ENCODE data around the gene AKAP9. TPM values are rescaled to one million over a fixed set of nuclear protein-coding genes. Genes with fewer than 3 reads are reported as not detected.

Gene AKAP9
- total and polyA plus RNA-seq, 9 of the 15 experiments (the other 6 are each of a cell fraction or from before 2014, with no cell fraction given) = 25.5 to 80.9 (median 46.3) TPM

DNA sequence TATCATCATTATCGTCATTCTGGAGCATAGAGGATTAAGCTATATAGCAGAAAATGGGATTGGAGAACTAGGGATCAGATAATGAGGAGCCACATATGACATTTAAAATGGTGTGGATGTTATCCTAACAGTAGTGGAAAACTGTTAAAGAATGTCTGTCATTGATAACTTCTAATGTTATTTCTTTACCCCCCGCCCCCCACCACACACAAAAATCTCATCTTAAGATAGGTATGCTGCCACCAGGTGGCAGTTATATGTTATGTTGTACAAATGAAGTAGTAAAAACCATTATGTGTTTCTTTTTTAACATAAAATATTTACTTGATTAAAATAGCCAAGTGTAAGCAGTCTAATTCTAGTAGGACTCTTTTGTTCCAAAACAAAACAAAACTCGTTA lies 13.0 kb downstream of the AKAP9 start:
- DNase-seq (ENCODE audit: extremely low read depth in 1 of 4, low spot score in 3 of 4) (peak; percentile 36 to 59 (median 42)), ATAC-seq (peak; percentile 37; the same call in 2 of the 3 replicates), FAIRE-seq (no peak)
- H3K4me2 ChIP-seq (ENCODE audit: insufficient read depth, low read length) = no peak overlapping the region
- no TSS peak for BruUV-seq (replicated peaks)
- 37% methylated on average over 3 of the region's 3 CpGs for WGBS (ENCODE audit: insufficient coverage, low coverage, missing lambda C conversion rate)
- no peak overlapping the region for H3K27ac ChIP-seq (ENCODE audit: extremely low read depth, low read depth, low read length)
- H3K4me3 ChIP-seq = no peak overlapping the region
- peaks cover 0 to 10% of the 10 kb centered on the region in 2 experiments; a peak in 3 of 5 replicates for H3K4me1 ChIP-seq (replicated peaks in 1 of 2; ENCODE audit: control insufficient read depth in 2 of 2, insufficient read depth in 2 of 2, low read length in 2 of 2)
- no peaks in the 10 kb centered on the region for H3K9me3 ChIP-seq (replicated peaks; ENCODE audit: control insufficient read depth, insufficient read depth, low read depth, low read length)
- H3K27me3 ChIP-seq (ENCODE audit: control insufficient read depth in 2 of 2, insufficient read depth in 2 of 2, low read length in 2 of 2) = no peaks in the 10 kb centered on the region
- 0 out of 2 replicates have a peak, but pooled peaks cover 8% of the 10 kb centered on the region for H4K20me1 ChIP-seq (replicated peaks; ENCODE audit: control insufficient read depth, insufficient read depth, low read length)
- H2AFZ ChIP-seq (ENCODE audit: low read depth, low read length) = no peak overlapping the region
- intact Hi-C loops (cut with micrococcal nuclease) (loop anchor here (2.0 kb wide), 1 partner anchor 73 kb away; the partner anchor contains the start of gene MTERF1), in situ Hi-C loops (cut with MboI) (no loop called here)
- POLR2A ChIA-PET = interaction anchor here (0.5 to 4.3 kb wide), 3 partner anchors 12 to 423 kb away, joined by 3 to 37 read pairs (median 3); partner anchors contain the start of gene AKAP9
- CTCF ChIA-PET (ENCODE audit: low intra/inter-chr PET ratio) = interaction anchor here (1.5 kb wide), 1 partner anchor 74 kb away, joined by 4 read pairs; the partner anchor contains the start of gene MTERF1
- peaks cover 81% of the 10 kb centered on the region for H3K79me2 ChIP-seq (ENCODE audit: control insufficient read depth, insufficient read depth, low read length)
- no peaks in the 10 kb centered on the region for H3K9me1 ChIP-seq (ENCODE audit: control insufficient read depth, insufficient read depth, low read length)
- no peak overlapping the region for H3K9ac ChIP-seq (ENCODE audit: insufficient read depth in 1 of 2, low read depth in 2 of 2, low read length in 2 of 2)
- peaks cover 3% of the 10 kb centered on the region; the same call in 2 of the 3 replicates for H3K36me3 ChIP-seq (ENCODE audit: control insufficient read depth, insufficient read depth, low read length)
- TF ChIP-seq, protein P1, sequence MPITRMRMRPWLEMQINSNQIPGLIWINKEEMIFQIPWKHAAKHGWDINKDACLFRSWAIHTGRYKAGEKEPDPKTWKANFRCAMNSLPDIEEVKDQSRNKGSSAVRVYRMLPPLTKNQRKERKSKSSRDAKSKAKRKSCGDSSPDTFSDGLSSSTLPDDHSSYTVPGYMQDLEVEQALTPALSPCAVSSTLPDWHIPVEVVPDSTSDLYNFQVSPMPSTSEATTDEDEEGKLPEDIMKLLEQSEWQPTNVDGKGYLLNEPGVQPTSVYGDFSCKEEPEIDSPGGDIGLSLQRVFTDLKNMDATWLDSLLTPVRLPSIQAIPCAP (CRISPR knock-in tag; IDR thresholded peaks at IDR 0.05; ENCODE audit: borderline replicate concordance) = no peak
- TF ChIP-seq YY1 (IDR thresholded peaks at IDR 0.05; ENCODE audit: borderline replicate concordance in 1 of 3, control insufficient read depth in 1 of 3, extremely low read depth in 1 of 3, insufficient read depth in 3 of 3, insufficient read length in 1 of 3, insufficient replicate concordance in 2 of 3, low read depth in 1 of 3, low read length in 2 of 3) (no peak), ZEB2 (IDR thresholded peaks at IDR 0.05) (no peak)
- TF ChIP-seq, protein P2, sequence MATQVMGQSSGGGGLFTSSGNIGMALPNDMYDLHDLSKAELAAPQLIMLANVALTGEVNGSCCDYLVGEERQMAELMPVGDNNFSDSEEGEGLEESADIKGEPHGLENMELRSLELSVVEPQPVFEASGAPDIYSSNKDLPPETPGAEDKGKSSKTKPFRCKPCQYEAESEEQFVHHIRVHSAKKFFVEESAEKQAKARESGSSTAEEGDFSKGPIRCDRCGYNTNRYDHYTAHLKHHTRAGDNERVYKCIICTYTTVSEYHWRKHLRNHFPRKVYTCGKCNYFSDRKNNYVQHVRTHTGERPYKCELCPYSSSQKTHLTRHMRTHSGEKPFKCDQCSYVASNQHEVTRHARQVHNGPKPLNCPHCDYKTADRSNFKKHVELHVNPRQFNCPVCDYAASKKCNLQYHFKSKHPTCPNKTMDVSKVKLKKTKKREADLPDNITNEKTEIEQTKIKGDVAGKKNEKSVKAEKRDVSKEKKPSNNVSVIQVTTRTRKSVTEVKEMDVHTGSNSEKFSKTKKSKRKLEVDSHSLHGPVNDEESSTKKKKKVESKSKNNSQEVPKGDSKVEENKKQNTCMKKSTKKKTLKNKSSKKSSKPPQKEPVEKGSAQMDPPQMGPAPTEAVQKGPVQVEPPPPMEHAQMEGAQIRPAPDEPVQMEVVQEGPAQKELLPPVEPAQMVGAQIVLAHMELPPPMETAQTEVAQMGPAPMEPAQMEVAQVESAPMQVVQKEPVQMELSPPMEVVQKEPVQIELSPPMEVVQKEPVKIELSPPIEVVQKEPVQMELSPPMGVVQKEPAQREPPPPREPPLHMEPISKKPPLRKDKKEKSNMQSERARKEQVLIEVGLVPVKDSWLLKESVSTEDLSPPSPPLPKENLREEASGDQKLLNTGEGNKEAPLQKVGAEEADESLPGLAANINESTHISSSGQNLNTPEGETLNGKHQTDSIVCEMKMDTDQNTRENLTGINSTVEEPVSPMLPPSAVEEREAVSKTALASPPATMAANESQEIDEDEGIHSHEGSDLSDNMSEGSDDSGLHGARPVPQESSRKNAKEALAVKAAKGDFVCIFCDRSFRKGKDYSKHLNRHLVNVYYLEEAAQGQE (IDR thresholded peaks at IDR 0.05; ENCODE audit: borderline replicate concordance) = peak; percentile 25
- TF ChIP-seq, protein P2 (CRISPR knock-in tag; IDR thresholded peaks at IDR 0.05; ENCODE audit: low read depth) = no peak
- TF ChIP-seq, protein P3, sequence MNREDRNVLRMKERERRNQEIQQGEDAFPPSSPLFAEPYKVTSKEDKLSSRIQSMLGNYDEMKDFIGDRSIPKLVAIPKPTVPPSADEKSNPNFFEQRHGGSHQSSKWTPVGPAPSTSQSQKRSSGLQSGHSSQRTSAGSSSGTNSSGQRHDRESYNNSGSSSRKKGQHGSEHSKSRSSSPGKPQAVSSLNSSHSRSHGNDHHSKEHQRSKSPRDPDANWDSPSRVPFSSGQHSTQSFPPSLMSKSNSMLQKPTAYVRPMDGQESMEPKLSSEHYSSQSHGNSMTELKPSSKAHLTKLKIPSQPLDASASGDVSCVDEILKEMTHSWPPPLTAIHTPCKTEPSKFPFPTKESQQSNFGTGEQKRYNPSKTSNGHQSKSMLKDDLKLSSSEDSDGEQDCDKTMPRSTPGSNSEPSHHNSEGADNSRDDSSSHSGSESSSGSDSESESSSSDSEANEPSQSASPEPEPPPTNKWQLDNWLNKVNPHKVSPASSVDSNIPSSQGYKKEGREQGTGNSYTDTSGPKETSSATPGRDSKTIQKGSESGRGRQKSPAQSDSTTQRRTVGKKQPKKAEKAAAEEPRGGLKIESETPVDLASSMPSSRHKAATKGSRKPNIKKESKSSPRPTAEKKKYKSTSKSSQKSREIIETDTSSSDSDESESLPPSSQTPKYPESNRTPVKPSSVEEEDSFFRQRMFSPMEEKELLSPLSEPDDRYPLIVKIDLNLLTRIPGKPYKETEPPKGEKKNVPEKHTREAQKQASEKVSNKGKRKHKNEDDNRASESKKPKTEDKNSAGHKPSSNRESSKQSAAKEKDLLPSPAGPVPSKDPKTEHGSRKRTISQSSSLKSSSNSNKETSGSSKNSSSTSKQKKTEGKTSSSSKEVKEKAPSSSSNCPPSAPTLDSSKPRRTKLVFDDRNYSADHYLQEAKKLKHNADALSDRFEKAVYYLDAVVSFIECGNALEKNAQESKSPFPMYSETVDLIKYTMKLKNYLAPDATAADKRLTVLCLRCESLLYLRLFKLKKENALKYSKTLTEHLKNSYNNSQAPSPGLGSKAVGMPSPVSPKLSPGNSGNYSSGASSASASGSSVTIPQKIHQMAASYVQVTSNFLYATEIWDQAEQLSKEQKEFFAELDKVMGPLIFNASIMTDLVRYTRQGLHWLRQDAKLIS (CRISPR knock-in tag; IDR thresholded peaks at IDR 0.05) = no peak
